Measurements from ENCODE around the gene VASH2.
"Not testable (repeated sequence)": the region's sequence is repeated elsewhere in the genome, so short reads cannot be mapped to it uniquely, and the experiment has no call there.

VASH2 gene

DNA sequence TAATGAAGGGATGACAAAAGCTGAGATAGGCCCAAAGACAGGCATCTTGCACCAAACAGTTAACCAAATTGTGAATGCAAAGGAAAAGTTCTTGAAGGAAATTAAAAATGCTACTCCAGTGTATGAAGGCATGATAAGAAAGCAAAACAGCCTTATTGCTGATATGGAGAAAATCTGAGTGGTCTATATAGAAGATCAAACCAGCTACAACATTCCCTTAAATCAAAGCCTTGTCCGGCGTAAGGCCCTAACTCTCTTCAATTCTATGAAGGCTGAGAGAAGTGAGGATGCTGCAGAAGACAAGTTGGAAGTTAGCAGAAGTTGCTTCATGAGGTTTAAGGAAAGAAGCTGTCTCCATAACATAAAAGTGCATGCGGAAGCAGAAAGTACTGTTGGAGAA is 69.7 kb downstream of the VASH2 start:
- no peaks in the 10 kb centered on the region for H3K27me3 ChIP-seq (replicated peaks; ENCODE audit: control insufficient read depth, insufficient read depth, low read length)

DNA sequence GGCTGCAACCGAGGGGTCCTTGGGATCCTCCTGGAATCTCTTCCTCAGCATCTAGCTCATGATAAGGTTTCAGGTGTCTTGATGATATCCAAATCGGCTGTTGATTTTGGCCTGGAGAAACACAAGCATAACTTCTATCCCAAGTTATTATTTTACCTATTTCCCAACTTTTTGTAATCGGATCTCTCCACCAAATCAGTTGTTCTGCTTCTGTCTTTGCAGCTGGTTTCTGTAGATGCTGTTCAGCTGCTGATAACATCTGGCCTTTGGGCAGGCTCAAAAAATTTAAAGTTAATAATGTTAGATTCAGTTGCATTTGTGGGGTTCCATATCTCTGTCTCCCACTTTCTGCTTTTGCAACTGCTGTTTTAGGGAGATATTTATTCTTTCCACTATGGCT is 76.7 kb downstream of the VASH2 start:
- DNase-seq (ENCODE audit: extremely low read depth, insufficient read length); H3K27me3 ChIP-seq (replicated peaks; ENCODE audit: control insufficient read depth, insufficient read depth, low read length); H3K36me3 ChIP-seq (ENCODE audit: control insufficient read depth, insufficient read depth, low read length); H3K4me3 ChIP-seq (replicated peaks; ENCODE audit: low read depth, low read length): not testable (repeated sequence)

More for the DNA sequence above, 69.7 kb downstream of the VASH2 start:
- H3K36me3 ChIP-seq (ENCODE audit: control insufficient read depth, insufficient read depth, low read length), result no peaks in the 10 kb centered on the region
- H3K4me3 ChIP-seq (replicated peaks; ENCODE audit: low read depth, low read length), result no peak overlapping the region
- TF ChIP-seq, protein P1, sequence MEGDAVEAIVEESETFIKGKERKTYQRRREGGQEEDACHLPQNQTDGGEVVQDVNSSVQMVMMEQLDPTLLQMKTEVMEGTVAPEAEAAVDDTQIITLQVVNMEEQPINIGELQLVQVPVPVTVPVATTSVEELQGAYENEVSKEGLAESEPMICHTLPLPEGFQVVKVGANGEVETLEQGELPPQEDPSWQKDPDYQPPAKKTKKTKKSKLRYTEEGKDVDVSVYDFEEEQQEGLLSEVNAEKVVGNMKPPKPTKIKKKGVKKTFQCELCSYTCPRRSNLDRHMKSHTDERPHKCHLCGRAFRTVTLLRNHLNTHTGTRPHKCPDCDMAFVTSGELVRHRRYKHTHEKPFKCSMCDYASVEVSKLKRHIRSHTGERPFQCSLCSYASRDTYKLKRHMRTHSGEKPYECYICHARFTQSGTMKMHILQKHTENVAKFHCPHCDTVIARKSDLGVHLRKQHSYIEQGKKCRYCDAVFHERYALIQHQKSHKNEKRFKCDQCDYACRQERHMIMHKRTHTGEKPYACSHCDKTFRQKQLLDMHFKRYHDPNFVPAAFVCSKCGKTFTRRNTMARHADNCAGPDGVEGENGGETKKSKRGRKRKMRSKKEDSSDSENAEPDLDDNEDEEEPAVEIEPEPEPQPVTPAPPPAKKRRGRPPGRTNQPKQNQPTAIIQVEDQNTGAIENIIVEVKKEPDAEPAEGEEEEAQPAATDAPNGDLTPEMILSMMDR (IDR thresholded peaks at IDR 0.05; ENCODE audit: insufficient read depth, low read length, poor library complexity, severe bottlenecking), result no peak
- no peak for DNase-seq (ENCODE audit: extremely low read depth, insufficient read length)

DNA sequence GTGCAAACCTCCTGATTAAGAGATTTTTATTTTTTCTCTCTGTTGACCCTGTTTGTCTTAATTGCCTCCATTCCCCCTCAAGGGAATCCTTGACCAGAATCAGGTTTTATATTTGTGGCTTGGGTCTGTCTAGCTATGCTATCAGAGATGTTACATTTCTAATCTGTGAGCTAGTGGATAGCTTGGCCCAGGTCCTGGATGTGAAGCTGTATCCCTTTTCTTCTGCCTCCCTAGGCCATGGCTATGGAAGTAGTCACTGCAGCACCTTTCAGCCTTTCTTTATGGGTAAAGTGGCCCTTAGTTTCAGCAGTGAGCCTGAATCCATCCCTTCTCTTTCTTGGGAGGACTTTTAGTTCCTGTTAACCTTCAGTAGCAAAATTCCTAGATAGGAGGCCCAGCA is 82.3 kb downstream of the VASH2 start:
- Histone ChIP-seq H3K36me3 (ENCODE audit: control insufficient read depth, insufficient read depth, low read length) (no peaks in the 10 kb centered on the region), H3K27me3 (replicated peaks; ENCODE audit: control insufficient read depth, insufficient read depth, low read length) (no peaks in the 10 kb centered on the region), H3K4me3 (replicated peaks; ENCODE audit: low read depth, low read length) (no peak overlapping the region)
- TF ChIP-seq, protein P1 (IDR thresholded peaks at IDR 0.05; ENCODE audit: insufficient read depth, low read length, poor library complexity, severe bottlenecking), result no peak
- no peak for DNase-seq (ENCODE audit: extremely low read depth, insufficient read length)

DNA sequence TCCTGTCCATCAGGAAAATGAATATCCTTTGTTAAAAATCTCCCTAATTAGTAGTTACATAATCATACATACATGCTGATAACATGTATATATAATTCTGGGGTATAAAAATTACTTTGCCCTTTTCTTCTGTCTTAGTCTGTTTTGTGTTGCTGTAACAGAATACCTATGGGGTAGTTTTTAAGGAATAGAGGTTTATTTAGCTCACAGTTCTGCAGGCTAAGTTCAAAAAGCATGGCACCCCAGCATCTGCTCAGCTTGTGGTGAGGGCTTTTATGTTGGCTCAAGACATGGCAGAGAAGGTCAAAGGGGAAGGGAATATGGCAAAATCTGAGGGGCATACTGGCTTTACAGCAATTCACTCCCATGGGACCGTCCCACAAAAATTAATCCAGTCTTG is 84.4 kb downstream of the VASH2 start:
- Histone ChIP-seq H3K36me3 (ENCODE audit: control insufficient read depth, insufficient read depth, low read length) (no peaks in the 10 kb centered on the region), H3K4me3 (replicated peaks; ENCODE audit: low read depth, low read length) (no peak overlapping the region), H3K27me3 (replicated peaks; ENCODE audit: control insufficient read depth, insufficient read depth, low read length) (no peaks in the 10 kb centered on the region)
- no peak for DNase-seq (ENCODE audit: extremely low read depth, insufficient read length)
- TF ChIP-seq, protein P1 (IDR thresholded peaks at IDR 0.05; ENCODE audit: insufficient read depth, low read length, poor library complexity, severe bottlenecking), result no peak

DNA sequence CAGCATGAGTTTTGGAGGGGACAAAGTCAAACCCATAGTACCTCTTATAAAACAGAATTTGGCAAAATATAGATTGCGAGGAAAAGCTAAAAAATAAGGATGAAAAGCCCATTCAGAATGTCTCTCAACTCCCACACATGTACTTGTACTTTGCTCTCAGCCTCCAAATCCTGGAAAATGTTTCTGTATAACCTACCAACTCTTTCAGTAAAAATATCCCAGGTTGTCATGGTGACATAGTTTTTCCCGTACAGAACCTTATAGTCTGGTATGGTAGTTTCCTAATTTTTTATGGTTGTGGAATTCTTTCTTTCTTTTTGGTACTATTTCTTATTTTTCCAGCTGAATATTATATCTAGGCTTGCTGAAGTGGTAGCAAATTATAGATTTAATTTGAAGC is 85.2 kb downstream of the VASH2 start:
- Histone ChIP-seq H3K36me3 (ENCODE audit: control insufficient read depth, insufficient read depth, low read length) (no peaks in the 10 kb centered on the region), H3K4me3 (replicated peaks; ENCODE audit: low read depth, low read length) (no peak overlapping the region), H3K27me3 (replicated peaks; ENCODE audit: control insufficient read depth, insufficient read depth, low read length) (no peaks in the 10 kb centered on the region)
- DNase-seq (ENCODE audit: extremely low read depth, insufficient read length), result no peak
- TF ChIP-seq, protein P1 (IDR thresholded peaks at IDR 0.05; ENCODE audit: insufficient read depth, low read length, poor library complexity, severe bottlenecking), result no peak

Measured in GM06990 (cell line).